Activated naive CD4-positive, alpha-beta T cell treated with anti-CD3 and anti-CD28 coated beads for 36 hours (primary cell): ENCODE measurements around the gene KIF19. TPM values are rescaled to one million over a fixed set of nuclear protein-coding genes. Genes with fewer than 3 reads are reported as not detected.

ENCODE experiments used
- CTCF ChIA-PET: fragments of 350-600 bp; sonication (Branson Sonifier 250); formaldehyde crosslinking; loops from one replicate; lab custom pipeline; 2021; ENCODE audit warnings: antibody characterized with exemption; lab: Charles Lee
- DNase-seq: peaks from one replicate; pipeline ENCODE4 v3.0.0-alpha.2; 2020
- H3K27ac Mint-ChIP-seq: one replicate; pipeline ENCODE4 v1.8.0; 2021; ENCODE audit warnings: mild to moderate bottlenecking, mixed read lengths
- H3K27me3 Mint-ChIP-seq: one replicate; pipeline ENCODE4 v1.8.0; 2021; ENCODE audit warnings: low read depth, mixed read lengths
- H3K36me3 Mint-ChIP-seq: one replicate; pipeline ENCODE4 v1.8.0; 2021; ENCODE audit warnings: low read depth, mixed read lengths
- H3K4me1 Mint-ChIP-seq: one replicate; pipeline ENCODE4 v1.8.0; 2021; ENCODE audit warnings: low read depth, mixed read lengths
- H3K4me3 Mint-ChIP-seq: one replicate; pipeline ENCODE4 v1.8.0; 2021; ENCODE audit warnings: mild to moderate bottlenecking, moderate library complexity, mixed read lengths
- H3K9me3 Mint-ChIP-seq: one replicate; pipeline ENCODE4 v1.8.0; 2021; ENCODE audit warnings: mixed read lengths
- intact Hi-C: fragments of 100-400 bp; cut with micrococcal nuclease; formaldehyde crosslinking; loops from one replicate; pipeline ENCODE4 v1.15.1; 2023
- total RNA-seq, 2 experiments: library from RNA; stranded (reverse); gene quantifications; one replicate each; pipeline ENCODE4 v1.2.3, GENCODE V29; 2021

KIF19 gene
- total RNA-seq, 2 experiments from 2014 or later: not detected

GRCh38 chr17:74288785-74289184, 37.2 kb upstream of the KIF19 start:
- no peak overlapping the region for H3K4me3 Mint-ChIP-seq
- no peaks in the 10 kb centered on the region for H3K9me3 Mint-ChIP-seq
- no peaks in the 10 kb centered on the region for H3K36me3 Mint-ChIP-seq
- intact Hi-C loops: loop anchor here (1.0 kb wide), 1 partner anchor 13 kb away; no protein-coding TSS in a partner anchor
- DNase-seq: peak; percentile 74
- H3K27me3 Mint-ChIP-seq: no peaks in the 10 kb centered on the region
- H3K27ac Mint-ChIP-seq: peak overlapping the region; percentile 7
- CTCF ChIA-PET: interaction anchor here (1.9 to 2.5 kb wide), 2 partner anchors 8 to 9 kb away, joined by 5 to 6 read pairs; no protein-coding TSS in a partner anchor
- H3K4me1 Mint-ChIP-seq: peaks cover 22% of the 10 kb centered on the region

GRCh38 chr17:74289688-74290087, 36.3 kb upstream of the KIF19 start:
- H3K27ac Mint-ChIP-seq: peak overlapping the region; percentile 30
- no peaks in the 10 kb centered on the region for H3K27me3 Mint-ChIP-seq
- H3K4me3 Mint-ChIP-seq: no peak overlapping the region
- intact Hi-C loops: loop anchor here (1.0 kb wide), 1 partner anchor 12 kb away; no protein-coding TSS in a partner anchor
- CTCF ChIA-PET: interaction anchor here (1.1 to 1.3 kb wide), 2 partner anchors 11 kb away, joined by 3 read pairs; no protein-coding TSS in a partner anchor
- no peak for DNase-seq
- H3K36me3 Mint-ChIP-seq: no peaks in the 10 kb centered on the region
- peaks cover 19% of the 10 kb centered on the region for H3K4me1 Mint-ChIP-seq
- H3K9me3 Mint-ChIP-seq: peaks cover under 1% of the 10 kb centered on the region

GRCh38 chr17:74290340-74290739, 35.7 kb upstream of the KIF19 start:
- Mint-ChIP-seq H3K36me3 (no peaks in the 10 kb centered on the region), H3K4me1 (peaks cover 16% of the 10 kb centered on the region), H3K4me3 (no peak overlapping the region), H3K27me3 (no peaks in the 10 kb centered on the region), H3K27ac (no peak overlapping the region), H3K9me3 (peaks cover 2% of the 10 kb centered on the region)
- CTCF ChIA-PET: interaction anchor here (1.1 to 1.3 kb wide), 2 partner anchors 11 to 12 kb away, joined by 3 read pairs; no protein-coding TSS in a partner anchor
- intact Hi-C loops: no loop called here
- no peak for DNase-seq

DNA sequence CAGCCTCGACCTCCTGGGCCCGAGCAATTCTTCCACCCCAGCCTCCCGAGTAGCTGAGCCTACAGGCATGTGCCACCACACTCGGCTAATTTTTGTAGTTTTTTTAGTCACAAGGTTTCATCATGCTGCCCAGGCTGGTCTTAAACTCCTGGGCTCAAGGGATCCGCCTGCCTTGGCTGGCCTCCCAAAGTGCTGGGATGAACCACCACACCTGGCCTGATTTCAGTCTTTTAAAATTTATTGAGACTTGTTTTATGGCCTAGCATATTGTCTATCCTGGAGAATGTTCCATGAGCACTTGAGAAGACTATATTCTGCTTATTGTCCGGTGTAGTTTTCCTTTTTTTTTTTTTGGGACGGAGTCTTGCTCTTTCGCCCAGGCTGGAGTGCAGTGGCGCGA, 33.5 kb upstream of the KIF19 start:
- H3K4me1 Mint-ChIP-seq: peaks cover 24% of the 10 kb centered on the region
- no peaks in the 10 kb centered on the region for H3K36me3 Mint-ChIP-seq
- no peaks in the 10 kb centered on the region for H3K27me3 Mint-ChIP-seq
- no peak overlapping the region for H3K4me3 Mint-ChIP-seq
- intact Hi-C loops: no loop called here
- DNase-seq: no peak
- CTCF ChIA-PET: interaction anchor here (0.6 kb wide), 1 partner anchor 1457 kb away, joined by 3 read pairs; no protein-coding TSS in a partner anchor
- H3K9me3 Mint-ChIP-seq: peaks cover 2% of the 10 kb centered on the region
- no peak overlapping the region for H3K27ac Mint-ChIP-seq

- Mint-ChIP-seq H3K27me3 (no peaks in the 10 kb centered on the region), H3K36me3 (no peaks in the 10 kb centered on the region), H3K27ac (no peak overlapping the region), H3K4me1 (peaks cover 14% of the 10 kb centered on the region), H3K9me3 (peaks cover 2% of the 10 kb centered on the region), H3K4me3 (no peak overlapping the region)
- intact Hi-C loops: loop anchor here (1.0 kb wide), 1 partner anchor 86 kb away; no protein-coding TSS in a partner anchor
- no peak for DNase-seq
- CTCF ChIA-PET: interaction anchor here (0.7 to 2.3 kb wide), 8 partner anchors 8 to 284 kb away, joined by 3 to 18 read pairs (median 5); no protein-coding TSS in a partner anchor
Observed at GRCh38 chr17:74295625-74296547, 30.1 kb upstream of the KIF19 start.

GRCh38 chr17:74296548-74296936, 29.5 kb upstream of the KIF19 start:
- DNase-seq: peak; percentile 48
- no peak overlapping the region for H3K27ac Mint-ChIP-seq

GRCh38 chr17:74297941-74298340, 28.1 kb upstream of the KIF19 start:
- DNase-seq: peak; percentile 40
- CTCF ChIA-PET: interaction anchor here (0.8 to 1.8 kb wide), 7 partner anchors 10 to 85 kb away, joined by 3 to 8 read pairs (median 5); partner anchors contain the start of genes BTBD17, GPR142 and TTYH2
- no peaks in the 10 kb centered on the region for H3K27me3 Mint-ChIP-seq

More at GRCh38 chr17:74296548-74296936, 29.5 kb upstream of the KIF19 start:
- no peak overlapping the region for H3K4me3 Mint-ChIP-seq
- H3K27me3 Mint-ChIP-seq: no peaks in the 10 kb centered on the region
- peaks cover 14% of the 10 kb centered on the region for H3K4me1 Mint-ChIP-seq
- intact Hi-C loops: loop anchor here (1.0 kb wide), 1 partner anchor 86 kb away; no protein-coding TSS in a partner anchor
- no peaks in the 10 kb centered on the region for H3K36me3 Mint-ChIP-seq
- CTCF ChIA-PET: interaction anchor here (0.6 to 2.3 kb wide), 6 partner anchors 9 to 161 kb away, joined by 3 to 18 read pairs (median 6); no protein-coding TSS in a partner anchor
- peaks cover 2% of the 10 kb centered on the region for H3K9me3 Mint-ChIP-seq

DNA sequence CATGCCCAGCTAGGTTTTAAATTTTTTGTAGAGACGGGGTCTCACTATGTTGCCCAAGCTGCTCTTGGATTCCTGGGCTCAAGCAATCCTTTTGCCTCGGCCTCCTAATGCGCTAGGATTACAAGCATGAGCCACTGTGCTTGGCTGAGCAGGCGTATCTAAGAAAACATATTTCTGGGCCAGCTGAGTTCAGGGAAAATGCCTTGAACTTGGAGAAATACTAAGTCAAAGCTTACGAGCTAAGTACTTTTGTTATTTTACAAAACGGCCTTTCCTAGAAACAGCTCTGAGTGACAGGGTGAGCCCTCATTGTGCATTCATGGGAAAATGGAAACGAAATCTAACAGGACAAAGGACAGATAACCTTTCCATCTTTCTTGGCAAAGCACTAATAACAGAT, 27.2 kb upstream of the KIF19 start:
- H3K27me3 Mint-ChIP-seq: no peaks in the 10 kb centered on the region
- intact Hi-C loops: no loop called here
- H3K4me3 Mint-ChIP-seq: no peak overlapping the region
- DNase-seq: no peak
- CTCF ChIA-PET: interaction anchor here (0.8 to 1.8 kb wide), 7 partner anchors 11 to 86 kb away, joined by 3 to 8 read pairs (median 4); partner anchors contain the start of genes BTBD17, GPR142 and TTYH2
- H3K27ac Mint-ChIP-seq: no peak overlapping the region
- peaks cover 14% of the 10 kb centered on the region for H3K4me1 Mint-ChIP-seq
- peaks cover 2% of the 10 kb centered on the region for H3K9me3 Mint-ChIP-seq
- H3K36me3 Mint-ChIP-seq: no peaks in the 10 kb centered on the region

More at GRCh38 chr17:74297941-74298340, 28.1 kb upstream of the KIF19 start:
- H3K4me1 Mint-ChIP-seq: peaks cover 14% of the 10 kb centered on the region
- H3K9me3 Mint-ChIP-seq: peaks cover 2% of the 10 kb centered on the region
- no peaks in the 10 kb centered on the region for H3K36me3 Mint-ChIP-seq
- H3K4me3 Mint-ChIP-seq: no peak overlapping the region
- H3K27ac Mint-ChIP-seq: no peak overlapping the region
- intact Hi-C loops: no loop called here

DNA sequence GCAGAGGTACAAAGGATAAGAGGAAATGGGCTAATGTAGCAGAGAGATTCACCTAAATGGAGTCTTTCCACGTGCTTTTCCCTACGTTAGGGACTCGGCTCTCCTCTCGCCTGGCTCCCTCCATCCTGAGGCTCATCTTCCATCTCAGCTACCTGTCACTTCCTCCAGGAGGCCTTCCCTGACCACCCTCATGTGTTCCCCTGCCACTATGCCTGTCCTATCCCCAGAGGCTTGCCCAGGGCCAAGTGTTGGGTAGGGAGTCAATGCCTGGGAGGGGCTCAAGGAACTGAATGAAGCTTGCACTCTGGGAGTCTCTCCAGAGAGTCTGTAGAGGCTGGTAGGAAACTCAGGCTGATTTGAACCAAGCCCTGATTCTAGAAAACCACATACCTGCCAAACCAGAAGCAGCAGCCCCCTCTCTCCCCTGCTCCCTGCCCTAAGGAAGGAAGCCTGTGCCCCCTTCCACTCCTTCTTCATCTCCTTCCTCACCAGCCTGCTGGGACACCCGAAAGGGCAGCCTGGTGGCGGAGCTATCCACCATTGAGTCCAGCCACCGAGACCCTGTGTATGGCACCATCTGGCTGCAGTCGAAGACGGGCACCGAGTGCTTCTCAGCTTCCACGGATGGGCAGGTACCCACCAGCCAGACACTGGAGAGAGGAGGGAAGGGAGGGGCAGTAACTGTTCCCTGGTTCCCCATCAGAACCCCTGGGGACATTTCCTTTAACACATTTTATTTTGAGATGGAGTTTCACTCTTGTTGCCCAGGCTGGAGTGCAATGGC, 26.6 kb upstream of the KIF19 start:
- CTCF ChIA-PET: interaction anchor here (1.0 to 2.0 kb wide), 7 partner anchors 11 to 86 kb away, joined by 3 to 8 read pairs (median 4); partner anchors contain the start of genes BTBD17 and TTYH2
- Mint-ChIP-seq H3K4me1 (peaks cover 14% of the 10 kb centered on the region), H3K27ac (no peak overlapping the region), H3K4me3 (no peak overlapping the region), H3K27me3 (no peaks in the 10 kb centered on the region), H3K9me3 (peaks cover 2% of the 10 kb centered on the region), H3K36me3 (no peaks in the 10 kb centered on the region)
- no peak for DNase-seq
- intact Hi-C loops: no loop called here

DNA sequence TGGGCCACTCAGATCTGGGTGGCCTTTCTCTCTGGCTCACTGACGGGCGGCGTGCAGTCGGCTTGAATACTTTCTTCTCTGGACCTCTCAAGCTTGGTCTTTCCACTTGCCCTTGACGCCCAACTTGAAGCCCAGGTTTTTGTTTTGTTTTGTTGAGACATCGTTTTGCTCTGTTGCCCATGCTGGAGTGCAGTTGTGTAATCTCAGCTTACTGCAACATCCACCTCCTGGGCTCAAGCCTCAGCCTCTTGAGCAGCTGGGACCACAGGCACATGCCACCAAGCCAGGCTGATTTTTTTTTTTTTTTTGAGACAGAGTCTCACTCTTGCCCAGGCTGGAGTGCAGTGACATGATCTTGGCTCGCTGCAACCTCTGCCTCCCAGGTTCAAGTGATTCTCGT, 22.7 kb upstream of the KIF19 start:
- H3K27ac Mint-ChIP-seq: no peak overlapping the region
- no peaks in the 10 kb centered on the region for H3K9me3 Mint-ChIP-seq
- H3K27me3 Mint-ChIP-seq: peaks cover 4% of the 10 kb centered on the region
- CTCF ChIA-PET: interaction anchor here (1.0 to 1.8 kb wide), 3 partner anchors 49 to 76 kb away, joined by 3 to 4 read pairs (median 3); no protein-coding TSS in a partner anchor
- no peak overlapping the region for H3K4me3 Mint-ChIP-seq
- H3K36me3 Mint-ChIP-seq: no peaks in the 10 kb centered on the region
- DNase-seq: no peak
- peaks cover 3% of the 10 kb centered on the region for H3K4me1 Mint-ChIP-seq
- intact Hi-C loops: no loop called here

DNA sequence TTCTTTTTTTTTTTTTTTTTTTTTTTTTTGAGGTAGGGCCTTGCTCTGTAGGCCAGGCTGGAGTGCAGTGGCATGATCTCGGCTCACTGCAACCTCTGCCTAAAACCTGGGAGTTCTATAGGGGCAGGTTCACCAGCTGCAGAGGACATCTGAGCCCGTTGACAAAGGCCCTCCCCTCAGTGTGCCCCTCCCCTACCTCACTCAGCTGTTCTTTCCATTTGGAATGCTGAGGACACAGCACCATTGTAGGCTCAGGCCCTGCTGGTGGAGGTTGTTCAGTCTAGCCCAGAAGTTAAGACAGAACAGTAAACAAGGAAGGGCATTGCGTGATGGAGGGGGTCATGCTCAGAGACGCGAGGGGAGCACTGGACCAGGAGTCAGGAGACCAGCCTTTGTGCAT, 21.8 kb upstream of the KIF19 start:
- intact Hi-C loops: no loop called here
- Mint-ChIP-seq H3K9me3 (no peaks in the 10 kb centered on the region), H3K4me1 (peaks cover 3% of the 10 kb centered on the region), H3K36me3 (no peaks in the 10 kb centered on the region), H3K27ac (no peak overlapping the region), H3K4me3 (no peak overlapping the region), H3K27me3 (peaks cover 4% of the 10 kb centered on the region)
- DNase-seq: no peak
- CTCF ChIA-PET: interaction anchor here (1.8 kb wide), 1 partner anchor 48 kb away, joined by 4 read pairs; no protein-coding TSS in a partner anchor
